ENCODE data around the gene MYO3B.

The MYO3B gene

DNA sequence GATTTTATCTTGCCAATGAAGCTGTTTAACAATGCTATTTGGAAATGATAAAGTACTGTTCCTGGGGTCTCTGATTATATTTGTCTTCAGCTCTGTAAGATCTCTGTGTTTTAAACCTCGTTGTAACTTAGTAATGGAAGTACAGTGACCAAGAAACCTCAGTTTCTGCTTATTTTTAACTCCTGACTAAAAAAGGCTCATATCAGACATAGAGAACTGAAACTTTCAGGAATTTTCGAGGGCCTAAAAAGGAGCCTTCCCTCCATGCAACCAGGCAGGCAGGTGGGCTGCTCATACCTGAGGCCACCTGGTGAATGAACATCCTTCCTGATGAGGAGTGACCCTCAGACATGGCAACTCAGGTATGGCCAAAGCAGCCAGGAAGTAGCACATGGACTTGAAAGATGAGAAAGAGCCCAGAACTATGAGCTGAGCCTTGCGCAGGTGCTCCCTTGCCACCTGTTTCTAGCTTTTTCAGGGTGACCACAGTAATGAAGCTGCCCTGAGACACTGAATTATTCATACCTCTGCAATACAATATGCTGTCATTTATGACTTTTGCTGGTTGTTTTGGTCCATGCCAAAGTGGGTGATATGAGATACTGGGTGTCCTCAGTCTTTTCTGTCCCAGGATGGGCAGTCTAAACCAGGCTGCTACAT, 23.9 kb downstream of the MYO3B start:
- TF ChIP-seq CTCF (IDR thresholded peaks at IDR 0.05) (no peak), ZFX (IDR thresholded peaks at IDR 0.05; ENCODE audit: borderline replicate concordance) (no peak)
- no peak overlapping the region for H3K27ac ChIP-seq

GRCh38 chr2:170202437-170202836, 24.5 kb downstream of the MYO3B start:
- TF ChIP-seq ZFX (IDR thresholded peaks at IDR 0.05; ENCODE audit: borderline replicate concordance) (no peak), CTCF (IDR thresholded peaks at IDR 0.05) (no peak)
- H3K27ac ChIP-seq = no peak overlapping the region

DNA sequence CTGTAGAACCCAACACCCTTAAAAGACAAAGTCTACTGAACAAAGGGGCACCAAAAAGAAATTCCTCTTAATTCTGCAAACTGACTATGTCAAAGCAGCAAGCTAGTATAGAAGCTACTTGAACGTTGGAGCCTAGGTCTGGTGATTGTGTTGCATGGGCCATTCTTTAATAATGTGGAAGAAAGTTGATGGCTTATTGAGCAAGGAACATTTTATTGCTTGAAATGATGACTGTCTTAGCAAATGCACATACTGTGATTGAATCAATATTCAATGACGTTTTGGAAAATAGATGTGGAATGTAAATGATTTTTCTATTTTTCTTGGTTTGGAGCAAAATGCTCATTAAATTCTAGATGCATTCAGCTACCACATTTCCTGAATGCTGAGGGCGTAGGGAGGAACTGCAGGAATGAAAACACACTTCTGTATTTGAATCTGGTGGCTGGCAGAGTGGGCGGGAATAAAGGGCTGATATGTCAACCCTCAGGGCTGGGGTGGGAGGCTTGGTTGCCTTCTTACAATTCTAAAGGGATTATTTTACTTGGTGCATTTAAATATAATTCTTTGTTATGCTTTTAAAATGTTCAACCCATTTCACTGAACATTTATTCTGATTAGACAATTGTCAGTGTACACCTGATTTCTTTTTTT, 26.5 kb downstream of the MYO3B start:
- no peak for TF ChIP-seq CTCF (IDR thresholded peaks at IDR 0.05)
- TF ChIP-seq ZFX (IDR thresholded peaks at IDR 0.05; ENCODE audit: borderline replicate concordance) = no peak
- no peak overlapping the region for H3K27ac ChIP-seq

GRCh38 chr2:170206246-170206645, 28.3 kb downstream of the MYO3B start:
- no peak overlapping the region for H3K27ac ChIP-seq
- TF ChIP-seq ZFX (IDR thresholded peaks at IDR 0.05; ENCODE audit: borderline replicate concordance) (no peak), CTCF (IDR thresholded peaks at IDR 0.05) (no peak)

DNA sequence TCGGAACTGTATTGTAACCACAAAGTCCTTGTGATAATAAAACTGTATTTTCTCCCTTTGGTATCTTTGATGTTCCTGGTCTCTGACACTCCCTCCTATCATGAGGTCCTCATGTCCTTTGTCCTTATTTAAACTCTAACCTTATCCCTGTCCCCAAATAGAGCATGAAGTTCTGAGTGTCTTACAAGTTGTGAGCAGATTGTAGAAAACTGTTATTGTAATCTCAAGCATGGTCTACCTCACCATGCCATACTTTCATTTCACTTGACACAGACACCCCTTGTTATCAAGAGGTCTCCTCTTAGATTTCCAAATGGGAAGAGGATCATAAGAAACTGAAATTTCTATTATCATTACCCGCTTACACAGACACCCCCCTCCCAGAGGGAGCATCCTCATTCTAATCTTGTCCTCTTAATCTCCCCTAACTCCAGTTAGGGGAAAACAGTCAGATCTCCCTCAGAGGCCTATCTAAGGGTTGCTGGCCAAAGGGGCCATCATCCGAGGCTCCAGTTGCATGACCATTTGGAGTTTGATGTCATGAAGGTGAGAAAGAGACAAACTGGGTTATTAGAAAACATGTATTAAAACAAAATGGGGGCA, 29.0 kb downstream of the MYO3B start:
- TF ChIP-seq ZFX (IDR thresholded peaks at IDR 0.05; ENCODE audit: borderline replicate concordance) (no peak), CTCF (IDR thresholded peaks at IDR 0.05) (no peak)
- H3K27ac ChIP-seq = no peak overlapping the region

DNA sequence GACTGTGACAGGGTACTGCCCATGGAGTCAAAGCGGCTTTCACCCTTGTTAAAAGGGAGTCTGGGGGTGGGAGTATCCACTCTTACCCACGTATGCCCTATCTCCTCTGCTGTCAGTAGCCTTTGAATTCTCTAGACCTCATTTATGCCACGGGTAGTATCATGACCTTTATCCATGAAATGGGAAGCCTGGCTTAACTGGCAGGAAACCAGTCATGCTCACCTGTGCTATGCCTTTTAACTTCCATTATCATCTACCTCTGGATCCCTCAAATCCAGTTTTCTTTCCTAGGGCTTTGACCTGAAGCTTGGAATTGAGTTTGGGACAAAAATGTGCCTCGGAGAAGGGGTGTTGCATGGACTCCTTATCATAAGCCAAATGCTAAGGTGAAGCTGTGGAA, 30.0 kb downstream of the MYO3B start:
- TF ChIP-seq CTCF (IDR thresholded peaks at IDR 0.05) (no peak), ZFX (IDR thresholded peaks at IDR 0.05; ENCODE audit: borderline replicate concordance) (no peak)

GRCh38 chr2:170208967-170209366, 31.0 kb downstream of the MYO3B start:
- no peak overlapping the region for H3K27ac ChIP-seq
- TF ChIP-seq CTCF (IDR thresholded peaks at IDR 0.05) (no peak), ZFX (IDR thresholded peaks at IDR 0.05; ENCODE audit: borderline replicate concordance) (no peak)

More for the DNA sequence above, 30.0 kb downstream of the MYO3B start:
- H3K27ac ChIP-seq = no peak overlapping the region
